Gastroesophageal sphincter (tissue), 4 donors: ENCODE data around the gene MYCBPAP. TPM values are rescaled to one million over a fixed set of nuclear protein-coding genes. Genes with fewer than 3 reads are reported as not detected.

Source experiments
- ATAC-seq: fragments of 150-250 bp; one replicate; pipeline ENCODE4 v1.9.1; 2016; ENCODE audit warnings: mild to moderate bottlenecking, moderate library complexity
- H3K27ac ChIP-seq, 4 donors: fragments of 200-600 bp; sonication (generic) in 3 of 4; 1 replicate in 3 of 4; 2 replicates in 1 of 4; pipeline ENCODE4 v1.5.1; 2016 to 2019
- H3K27me3 ChIP-seq: fragments of 200-600 bp; sonication (generic); one replicate; pipeline ENCODE4 v1.5.1; 2019
- H3K36me3 ChIP-seq, 2 donors: fragments of 200-600 bp; sonication (generic); one replicate each; pipeline ENCODE4 v1.5.1; 2019; ENCODE audit warnings: control low read depth in 1 of 2
- H3K4me1 ChIP-seq, 3 donors: fragments of 200-600 bp; sonication (generic); 1 replicate in 2 of 3; 2 replicates in 1 of 3; pipeline ENCODE4 v1.5.1; 2016 to 2019; ENCODE audit warnings: control low read depth in 2 of 3
- H3K4me3 ChIP-seq, 2 donors: fragments of 200-600 bp; sonication (generic); one replicate each; pipeline ENCODE4 v1.5.1; 2019; ENCODE audit warnings: mild to moderate bottlenecking in 1 of 2, moderate library complexity in 1 of 2
- H3K9me3 ChIP-seq, 3 donors: fragments of 200-600 bp; sonication (generic); one replicate each; pipeline ENCODE4 v1.5.1; 2017 to 2019; ENCODE audit warnings: control low read depth in 2 of 3
- EP300 ChIP-seq: sonication (generic); formaldehyde crosslinking; IDR thresholded peaks from one replicate; pipeline ENCODE4 v1.6.1; 2017; ENCODE audit warnings: antibody characterized with exemption, mild to moderate bottlenecking
- POLR2A ChIP-seq, 2 donors: fragments of 450-650 bp; IDR thresholded peaks; one replicate each; pipeline ENCODE4 v1.6.1; 2017; ENCODE audit warnings: antibody characterized with exemption in 2 of 2, mild to moderate bottlenecking in 2 of 2, moderate library complexity in 1 of 2
- POLR2AphosphoS5 ChIP-seq: sonication (generic); formaldehyde crosslinking; IDR thresholded peaks from one replicate; pipeline ENCODE4 v1.6.1; 2017; ENCODE audit warnings: antibody characterized with exemption
- WGBS, 2 donors: methylation state at CpG; one replicate each; pipeline ENCODE4 v1.1.5; 2018; ENCODE audit warnings: low coverage in 1 of 2; 5-methylcytosine and 5-hydroxymethylcytosine counted together
- total RNA-seq, 4 donors: library from RNA; depleted of rRNA; stranded (reverse); fragments of >200 nt; gene quantifications; one replicate each; pipeline ENCODE4 v1.1.0, GENCODE V29; 2016
- TF ChIP-seq, protein P1 (sequence below), 4 experiments: fragments of 200-600 bp in 2 of 4; fragments of 450-650 bp in 2 of 4; sonication (generic) in 1 of 4; IDR thresholded peaks; one replicate each; pipeline ENCODE4 v1.5.1; 2017 to 2019; ENCODE audit warnings: antibody characterized with exemption in 4 of 4, mild to moderate bottlenecking in 2 of 4, moderate library complexity in 2 of 4

Gene MYCBPAP
- total RNA-seq, 4 donors from 2014 or later, result 0.27 to 0.31 TPM; not detected in 2

- H3K36me3 ChIP-seq, result no peaks in the 10 kb centered on the region
- H3K27ac ChIP-seq, result no peak overlapping the region
- TF ChIP-seq POLR2A (IDR thresholded peaks at IDR 0.05) (no peak), EP300 (no peak), POLR2AphosphoS5 (no peak)
- TF ChIP-seq, protein P1, sequence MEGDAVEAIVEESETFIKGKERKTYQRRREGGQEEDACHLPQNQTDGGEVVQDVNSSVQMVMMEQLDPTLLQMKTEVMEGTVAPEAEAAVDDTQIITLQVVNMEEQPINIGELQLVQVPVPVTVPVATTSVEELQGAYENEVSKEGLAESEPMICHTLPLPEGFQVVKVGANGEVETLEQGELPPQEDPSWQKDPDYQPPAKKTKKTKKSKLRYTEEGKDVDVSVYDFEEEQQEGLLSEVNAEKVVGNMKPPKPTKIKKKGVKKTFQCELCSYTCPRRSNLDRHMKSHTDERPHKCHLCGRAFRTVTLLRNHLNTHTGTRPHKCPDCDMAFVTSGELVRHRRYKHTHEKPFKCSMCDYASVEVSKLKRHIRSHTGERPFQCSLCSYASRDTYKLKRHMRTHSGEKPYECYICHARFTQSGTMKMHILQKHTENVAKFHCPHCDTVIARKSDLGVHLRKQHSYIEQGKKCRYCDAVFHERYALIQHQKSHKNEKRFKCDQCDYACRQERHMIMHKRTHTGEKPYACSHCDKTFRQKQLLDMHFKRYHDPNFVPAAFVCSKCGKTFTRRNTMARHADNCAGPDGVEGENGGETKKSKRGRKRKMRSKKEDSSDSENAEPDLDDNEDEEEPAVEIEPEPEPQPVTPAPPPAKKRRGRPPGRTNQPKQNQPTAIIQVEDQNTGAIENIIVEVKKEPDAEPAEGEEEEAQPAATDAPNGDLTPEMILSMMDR (IDR thresholded peaks at IDR 0.05), result no peak
- no peaks in the 10 kb centered on the region for H3K27me3 ChIP-seq
- H3K4me3 ChIP-seq, result no peak overlapping the region
- WGBS, 2 donors, result 74% methylated on average over 6 of the region's 15 CpGs; no CpG with 5 or more reads in 1 of the 2 donors
- H3K9me3 ChIP-seq, result no peaks in the 10 kb centered on the region
- H3K4me1 ChIP-seq, result peaks cover 0 to 25% (median 7%) of the 10 kb centered on the region in 3 donors
- no peak for ATAC-seq
These were observed 31.7 kb downstream of the MYCBPAP start for GRCh38 chr17:50539762-50540559.

DNA sequence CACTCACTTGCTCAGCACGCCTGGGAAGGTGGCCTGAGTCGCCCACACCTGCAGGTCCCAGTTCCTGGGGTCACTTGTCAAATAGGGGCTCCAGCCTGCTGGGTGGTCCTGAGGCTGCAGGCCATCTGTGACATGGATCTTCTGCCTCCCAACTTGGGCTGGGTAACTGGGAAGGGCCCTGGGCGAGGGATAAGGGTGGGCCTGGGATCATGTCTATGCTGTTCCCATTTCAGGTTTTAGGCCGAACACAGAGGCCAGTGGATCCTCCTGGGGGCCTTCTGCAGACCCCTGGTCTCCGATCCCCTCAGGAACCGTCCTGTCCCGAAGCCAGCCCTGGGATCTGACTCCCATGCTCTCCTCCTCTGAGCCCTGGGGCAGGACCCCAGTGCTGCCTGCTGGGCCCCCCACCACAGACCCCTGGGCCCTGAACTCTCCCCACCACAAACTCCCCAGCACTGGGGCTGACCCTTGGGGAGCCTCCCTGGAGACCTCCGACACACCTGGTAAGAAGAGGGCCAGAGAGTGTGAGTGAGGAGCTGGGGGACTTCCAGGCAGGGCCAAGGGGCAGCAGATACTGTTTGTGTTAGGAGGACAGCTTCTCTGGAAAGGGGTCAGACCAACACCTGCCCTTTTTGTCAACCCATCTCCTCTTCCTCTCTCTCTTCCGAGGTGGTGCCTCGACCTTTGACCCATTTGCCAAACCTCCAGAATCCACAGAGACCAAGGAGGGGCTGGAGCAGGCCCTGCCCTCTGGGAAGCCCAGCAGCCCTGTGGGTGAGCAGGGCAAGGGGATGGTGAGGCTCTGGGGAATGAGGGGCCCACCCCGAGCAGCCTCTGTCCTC, 32.5 kb downstream of the MYCBPAP start:
- H3K9me3 ChIP-seq, result no peaks in the 10 kb centered on the region
- H3K27ac ChIP-seq, result no peak overlapping the region
- 90% methylated on average over 2 of the region's 11 CpGs; no CpG with 5 or more reads in 1 of the 2 donors for WGBS, 2 donors
- H3K4me1 ChIP-seq, result peaks cover 0 to 25% (median 7%) of the 10 kb centered on the region in 3 donors
- no peaks in the 10 kb centered on the region for H3K36me3 ChIP-seq
- H3K27me3 ChIP-seq, result no peaks in the 10 kb centered on the region
- ATAC-seq, result no peak
- peak overlapping the region in 1 of 2 donors; percentile 68 for H3K4me3 ChIP-seq
- TF ChIP-seq, protein P1 (IDR thresholded peaks at IDR 0.05), result no peak
- TF ChIP-seq POLR2AphosphoS5, result no peak
- no peak for TF ChIP-seq POLR2A (IDR thresholded peaks at IDR 0.05)
- no peak for TF ChIP-seq EP300

- peak overlapping the region; percentile 64 to 68 for H3K4me3 ChIP-seq
- no peaks in the 10 kb centered on the region for H3K27me3 ChIP-seq
- 100% methylated on average over 2 of the region's 9 CpGs; no CpG with 5 or more reads in 1 of the 2 donors for WGBS, 2 donors
- H3K27ac ChIP-seq, result peak overlapping the region in 3 of 4 donors; percentile 70 to 84 (median 72)
- peaks cover 0 to 26% (median 7%) of the 10 kb centered on the region in 3 donors for H3K4me1 ChIP-seq
- no peak for ATAC-seq
- no peaks in the 10 kb centered on the region for H3K9me3 ChIP-seq
- no peak for TF ChIP-seq POLR2A (IDR thresholded peaks at IDR 0.05)
- no peaks in the 10 kb centered on the region for H3K36me3 ChIP-seq
These were observed 33.1 kb downstream of the MYCBPAP start for GRCh38 chr17:50541402-50541715.

DNA sequence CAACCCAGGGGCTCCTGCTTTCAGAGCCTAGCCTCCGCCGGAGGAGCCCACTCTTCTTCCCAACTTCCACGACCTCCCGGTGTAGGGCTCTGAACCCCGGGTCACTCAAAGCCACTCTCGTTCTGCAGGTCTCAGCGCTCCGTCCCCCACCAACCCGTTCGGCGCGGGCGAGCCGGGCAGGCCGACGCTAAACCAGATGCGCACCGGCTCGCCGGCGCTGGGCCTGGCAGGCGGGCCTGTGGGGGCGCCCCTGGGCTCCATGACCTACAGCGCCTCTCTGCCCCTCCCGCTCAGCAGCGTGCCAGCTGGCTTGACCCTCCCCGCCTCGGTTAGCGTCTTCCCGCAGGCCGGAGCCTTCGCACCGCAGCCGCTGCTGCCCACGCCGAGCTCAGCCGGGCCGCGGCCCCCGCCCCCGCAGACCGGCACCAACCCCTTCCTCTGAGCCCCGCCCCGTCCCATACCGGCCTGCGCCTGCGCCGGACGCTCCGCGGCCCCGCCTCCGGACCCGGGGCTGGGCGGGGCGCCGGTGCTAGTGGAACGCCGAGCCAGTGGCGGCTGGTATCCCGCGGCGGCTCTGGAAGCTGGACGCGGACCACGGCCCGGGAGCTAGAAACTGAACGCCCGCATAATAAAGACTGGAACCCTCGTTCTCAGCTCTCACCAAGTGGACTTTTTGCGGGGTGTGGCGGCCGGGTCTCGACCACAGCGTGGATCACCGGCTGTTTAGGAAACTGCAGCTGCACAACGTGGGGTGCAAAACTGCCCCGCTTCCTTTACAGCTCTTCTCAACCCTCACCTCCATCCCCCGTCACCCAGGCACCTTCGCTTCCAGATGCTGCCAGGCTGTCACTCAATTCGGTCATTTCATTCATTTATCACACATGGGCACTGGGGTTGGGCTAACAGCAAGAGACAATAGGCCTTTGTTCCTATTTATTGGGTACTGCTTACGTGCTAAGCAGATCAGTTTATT, 33.8 kb downstream of the MYCBPAP start:
- H3K36me3 ChIP-seq, result no peaks in the 10 kb centered on the region
- H3K4me1 ChIP-seq, result peaks cover 0 to 32% (median 12%) of the 10 kb centered on the region in 3 donors
- WGBS, 2 donors, result 0 to 4% methylated on average over 3 to 5 of the region's 82 CpGs
- no peaks in the 10 kb centered on the region for H3K9me3 ChIP-seq
- peak overlapping the region in 3 of 4 donors; percentile 70 to 84 (median 72) for H3K27ac ChIP-seq
- ATAC-seq, result peak; percentile 92
- no peaks in the 10 kb centered on the region for H3K27me3 ChIP-seq
- no peak for TF ChIP-seq EP300
- TF ChIP-seq, protein P1 (IDR thresholded peaks at IDR 0.05), result peak in 2 of 4 experiments; percentile 10 to 35
- peak; percentile 64 for TF ChIP-seq POLR2AphosphoS5
- TF ChIP-seq POLR2A (IDR thresholded peaks at IDR 0.05), result peak; percentile 49 to 56
- peak overlapping the region; percentile 64 to 68 for H3K4me3 ChIP-seq
